Hindlimb muscle (tissue), 1 donor: ENCODE results near the gene ABHD14A. TPM values are rescaled to one million over a fixed set of nuclear protein-coding genes. Genes with fewer than 3 reads are reported as not detected.

Experiments used
- DNase-seq: peaks from one replicate; pipeline ENCODE4 v3.0.0-alpha.2; 2013
- polyA plus RNA-seq: library from polyadenylated mRNA; unstranded; fragments of 120-200 nt; gene quantifications from one replicate; pipeline ENCODE4 v1.2.1, GENCODE V29; 2013; ENCODE audit not compliant: insufficient read length

Gene ABHD14A
- polyA plus RNA-seq, 1 donor: 14.7 TPM

DNA sequence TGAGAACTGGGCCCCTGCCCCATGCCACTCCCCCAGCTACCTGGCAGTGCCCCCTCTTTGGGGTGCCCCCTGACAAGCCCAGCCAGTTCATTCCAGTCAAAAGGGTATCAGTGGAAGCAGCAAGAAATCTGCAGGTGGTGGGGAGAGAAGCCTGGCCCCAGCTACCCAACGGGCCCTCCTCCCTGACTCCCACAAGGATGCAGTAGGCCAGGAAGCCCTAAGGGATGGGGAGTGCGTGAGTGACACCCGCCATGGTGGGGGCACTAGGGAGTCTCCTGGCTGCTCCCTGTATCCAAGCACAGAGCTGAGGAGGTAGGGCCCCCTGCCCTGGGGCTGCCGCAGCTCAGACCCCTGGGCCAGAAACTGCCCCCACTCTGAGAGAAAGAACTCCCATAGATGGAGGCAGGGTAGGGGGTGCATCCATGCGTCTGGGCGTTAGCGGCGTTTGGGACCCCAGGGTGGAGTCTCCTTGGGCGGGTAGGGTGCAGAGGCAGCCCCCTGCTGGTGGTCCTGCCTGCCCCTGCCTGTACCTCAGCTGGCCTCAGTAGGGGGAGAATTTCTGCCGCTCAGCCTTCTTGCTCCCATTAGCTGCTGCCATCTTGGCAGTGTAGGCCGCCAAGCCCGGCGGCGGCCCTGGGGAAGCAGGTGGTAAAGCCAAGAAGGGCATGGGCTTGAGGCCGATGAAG is 17.2 kb upstream of the ABHD14A start:
- DNase-seq: no peak

GRCh38 chr3:51958603-51959521 is 16.0 kb upstream of the ABHD14A start:
- DNase-seq: no peak

DNA sequence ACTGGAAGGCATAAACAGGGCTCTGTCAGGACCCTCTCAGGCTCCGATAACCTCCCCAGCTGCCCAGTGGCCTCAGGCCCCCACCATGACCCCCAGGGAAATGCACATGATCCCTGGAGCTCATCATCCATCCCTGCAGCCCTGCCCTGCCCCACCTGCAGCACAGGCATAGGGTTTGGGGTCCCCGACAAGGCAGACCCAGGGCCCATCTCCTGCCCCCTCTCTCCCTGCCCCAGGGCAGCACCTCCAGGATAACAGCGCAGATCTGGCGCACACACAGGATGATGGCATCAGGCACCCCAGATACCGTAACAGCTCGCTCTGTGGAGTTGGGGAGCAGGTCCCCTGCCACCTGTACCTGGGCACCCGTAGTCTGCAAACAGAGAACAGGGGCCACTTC is 15.2 kb upstream of the ABHD14A start:
- DNase-seq: no peak

DNA sequence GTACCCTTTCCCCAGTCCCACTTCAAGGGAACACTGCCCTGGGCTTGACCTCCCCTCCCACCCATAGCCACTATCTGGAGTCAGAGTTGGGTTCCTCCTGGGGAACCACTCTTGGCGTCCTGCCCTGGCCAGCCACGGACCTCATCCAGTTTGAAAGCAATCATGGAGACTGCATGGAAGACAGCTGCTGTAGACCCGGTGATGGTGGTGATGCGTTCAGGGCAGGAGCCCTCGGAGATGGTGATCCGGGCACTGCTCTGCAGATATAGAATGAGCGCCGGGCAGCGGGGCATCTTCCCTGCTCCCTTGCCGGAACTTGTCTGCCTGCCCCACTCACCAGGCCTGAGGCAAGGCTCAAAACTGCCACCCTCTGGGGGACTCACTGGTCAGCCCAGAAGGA is 14.5 kb upstream of the ABHD14A start:
- DNase-seq: no peak

DNA sequence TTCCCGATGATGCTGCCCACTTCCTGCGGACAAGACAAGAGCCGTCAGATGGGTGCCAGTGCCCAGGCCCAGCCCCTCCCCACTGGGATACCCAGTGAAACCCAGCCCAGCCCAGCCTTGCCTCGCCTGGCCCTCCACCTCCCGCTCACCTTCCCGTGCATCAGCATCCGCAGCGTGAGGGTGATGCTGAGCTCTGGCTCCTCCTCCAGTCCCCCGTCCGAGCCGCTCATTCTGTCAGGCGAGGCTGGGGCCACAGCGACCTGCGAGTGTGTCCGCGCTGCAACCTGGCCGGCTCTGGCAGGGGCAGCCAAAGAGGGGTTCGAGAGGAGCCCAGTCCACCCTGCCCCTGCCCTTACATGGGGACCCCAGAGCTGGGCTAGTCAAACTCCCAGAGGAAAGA is 13.9 kb upstream of the ABHD14A start:
- DNase-seq: no peak

DNA sequence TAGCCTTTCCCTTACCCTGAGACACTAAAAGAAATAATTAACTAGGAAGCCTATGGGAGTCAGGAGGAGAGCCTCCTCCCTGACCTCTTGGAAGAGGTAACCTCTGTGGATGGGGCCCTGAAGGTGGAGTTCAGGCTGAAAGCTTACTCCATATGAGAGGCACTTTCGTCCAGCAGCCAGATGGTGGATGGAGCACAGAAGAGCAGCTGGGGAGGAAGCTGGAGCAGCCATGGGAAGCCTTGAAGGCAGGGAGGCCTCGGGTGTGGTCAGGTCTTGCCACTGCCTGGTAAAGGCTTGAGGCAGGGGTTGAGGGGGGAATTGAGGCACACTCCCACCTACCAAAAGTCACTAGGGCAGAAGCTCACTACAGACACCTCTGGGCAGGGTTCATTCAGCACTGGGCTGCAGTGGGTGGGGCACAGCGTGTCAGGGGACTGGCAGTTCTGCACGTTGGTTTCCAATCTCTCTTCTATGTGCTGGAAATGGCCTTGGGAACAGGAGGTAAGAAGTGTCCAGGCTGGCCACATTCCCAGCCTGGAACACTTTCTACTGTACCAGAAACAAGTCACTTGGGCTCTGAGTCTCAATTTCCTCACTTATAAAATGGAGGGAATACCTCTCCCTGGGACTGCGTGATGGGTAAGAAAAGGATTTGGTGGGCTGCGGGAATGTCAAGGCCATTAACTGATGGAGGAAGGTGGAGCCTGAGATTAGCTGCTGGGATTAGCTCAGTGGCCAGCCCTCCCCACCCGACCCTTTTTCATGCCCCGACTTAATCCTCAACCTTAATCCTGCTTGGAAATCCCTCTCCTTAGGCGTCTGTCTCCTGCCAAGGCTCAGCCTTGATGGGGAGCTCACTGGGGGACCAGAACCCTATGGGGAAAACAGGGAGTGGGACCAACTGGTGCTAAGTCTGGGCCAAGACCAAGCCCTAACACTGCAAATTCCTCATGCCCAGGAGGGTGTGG is 13.0 kb upstream of the ABHD14A start:
- no peak for DNase-seq

DNA sequence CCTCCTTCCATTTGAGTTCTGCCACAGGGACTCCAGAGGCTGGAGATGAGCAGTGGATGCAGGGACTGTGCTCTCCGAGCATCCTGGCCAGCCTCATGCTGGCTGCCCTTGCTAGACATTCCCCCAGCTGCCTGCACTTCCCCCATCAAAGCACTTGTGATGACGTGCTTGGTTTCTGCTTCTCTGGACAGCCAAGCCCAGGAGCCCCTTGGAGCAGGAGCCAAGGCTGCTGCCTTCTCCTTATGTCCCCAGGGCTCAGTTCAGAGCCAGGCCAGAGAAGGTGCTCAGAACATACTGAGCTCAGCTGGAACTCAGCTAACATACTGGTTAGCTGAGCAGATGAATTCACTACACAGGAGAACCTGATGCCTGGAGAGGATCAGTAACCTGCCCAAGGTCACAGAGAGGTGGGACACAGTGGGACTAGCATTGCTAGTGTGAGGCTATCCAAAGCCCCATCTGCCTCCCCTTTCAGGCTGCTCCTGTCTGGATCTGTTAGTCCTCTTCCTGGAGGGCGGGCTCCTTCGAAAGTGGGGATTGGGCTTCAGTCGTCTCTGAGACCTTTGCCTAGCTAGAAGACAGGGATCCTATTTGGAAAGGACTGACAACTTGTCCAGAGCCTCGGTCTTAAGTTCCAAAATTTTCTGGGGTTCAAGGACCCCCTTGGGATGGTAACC is 11.9 kb upstream of the ABHD14A start:
- DNase-seq: no peak

DNA sequence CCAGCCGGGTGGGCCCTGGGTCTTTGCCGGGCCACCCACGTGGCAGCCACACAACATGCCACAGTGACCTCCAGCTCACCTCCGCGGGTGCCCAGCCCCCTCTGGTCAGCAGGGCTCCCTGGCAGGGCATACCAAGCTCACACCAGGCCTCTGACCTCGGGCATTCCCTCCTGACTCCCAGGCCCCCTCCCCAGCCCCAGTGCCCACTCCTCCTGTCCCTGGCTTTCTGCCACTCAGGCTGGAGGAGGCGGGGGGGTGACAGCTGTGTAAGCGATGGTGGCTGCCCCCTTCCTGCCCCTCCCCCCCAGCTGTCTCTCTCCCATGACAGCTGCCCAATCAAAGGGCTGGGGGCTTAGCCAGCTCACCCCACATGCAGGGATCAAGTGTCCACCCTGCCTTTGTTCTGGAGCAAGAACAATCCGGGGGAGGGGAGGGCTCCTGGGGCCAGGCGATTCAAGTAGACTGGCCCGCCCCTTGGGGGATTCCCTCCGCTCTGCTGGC is 10.9 kb upstream of the ABHD14A start:
- DNase-seq: no peak

- DNase-seq: no peak
Observed at GRCh38 chr3:51964521-51964920, 10.3 kb upstream of the ABHD14A start.

DNA sequence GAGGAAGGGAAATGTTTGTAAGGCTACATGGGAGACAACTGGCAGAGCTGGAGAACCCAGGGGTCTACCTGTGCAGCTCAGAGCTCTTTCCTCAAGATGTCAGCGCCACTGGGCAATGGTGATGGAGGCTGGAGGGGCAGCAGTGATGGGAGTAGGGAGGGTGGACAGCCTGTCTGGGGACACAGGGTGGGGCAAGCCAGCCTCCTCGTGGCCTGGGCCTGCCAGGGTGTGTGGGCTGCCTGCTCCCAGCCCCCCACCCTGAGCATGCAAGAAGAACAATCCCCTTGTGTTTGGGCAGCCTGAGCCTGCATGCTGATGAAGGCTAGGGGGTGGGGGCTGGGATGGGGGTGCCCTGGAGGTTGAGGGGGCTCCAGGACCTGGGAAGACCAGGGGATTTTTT is 8.8 kb upstream of the ABHD14A start:
- no peak for DNase-seq

- no peak for DNase-seq
Observed at GRCh38 chr3:51966486-51966885, 8.4 kb upstream of the ABHD14A start.

DNA sequence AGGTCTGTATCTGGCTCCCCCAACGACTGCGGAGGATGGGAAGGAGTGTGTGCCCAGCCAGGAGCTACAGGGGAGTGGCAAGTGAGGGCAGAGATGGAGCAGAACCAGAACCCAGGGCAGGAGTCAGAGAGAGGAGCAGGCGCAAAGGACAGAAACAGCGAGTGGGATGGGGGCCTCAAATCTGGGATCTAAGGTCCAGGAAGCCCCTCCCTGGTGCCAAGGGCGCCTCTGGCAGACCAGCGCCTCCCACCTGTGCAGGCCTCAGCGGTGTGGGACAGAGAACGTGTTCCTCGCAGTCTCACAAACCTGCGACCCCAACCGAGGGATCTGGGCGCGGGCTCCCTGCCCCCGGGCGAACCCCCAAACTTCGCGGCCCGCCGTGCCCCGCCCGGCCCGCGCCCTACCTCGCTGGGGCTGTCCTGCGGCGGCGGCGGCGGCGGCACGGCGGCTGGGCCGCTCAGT is 7.9 kb upstream of the ABHD14A start:
- DNase-seq: no peak

DNA sequence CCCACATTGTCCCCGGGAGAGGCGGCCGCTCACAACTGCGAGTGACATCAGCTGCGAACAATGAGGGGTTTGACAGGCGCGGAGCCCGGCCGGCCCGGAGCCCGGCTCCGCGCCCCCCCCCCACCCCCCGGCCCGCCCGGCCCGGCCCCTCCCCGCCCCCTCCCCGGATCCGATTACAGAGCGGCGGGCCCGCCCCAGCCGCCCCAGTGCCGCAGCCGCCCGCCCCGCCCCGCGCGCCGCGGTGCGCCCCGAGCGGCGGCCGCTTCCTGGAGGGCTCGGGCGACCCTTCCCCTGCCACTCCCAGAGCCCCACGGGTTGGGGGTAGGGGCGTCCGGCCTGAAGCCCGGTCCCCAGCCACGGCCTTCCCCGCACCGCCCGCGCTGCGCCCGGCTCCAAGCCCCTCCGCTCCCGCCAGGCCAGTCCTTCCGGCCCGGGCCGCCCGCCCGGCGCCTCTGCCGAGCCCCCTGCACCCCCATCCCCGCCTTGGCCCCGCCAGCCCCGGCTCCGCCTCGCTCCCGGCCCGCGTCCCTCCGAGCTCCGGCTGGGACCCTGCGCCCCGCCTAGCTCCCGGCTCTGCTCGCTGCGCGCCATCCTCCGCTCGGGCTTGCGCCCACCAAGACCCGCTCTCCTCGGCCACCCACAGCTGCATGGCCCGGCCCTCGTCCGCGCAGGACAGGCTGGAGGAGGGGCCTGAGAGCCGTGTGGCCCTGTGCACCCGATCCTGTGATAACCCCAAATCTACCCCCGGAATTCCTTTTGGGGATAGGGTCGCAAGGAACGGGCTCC is 7.3 kb upstream of the ABHD14A start, which contains the start of gene PCBP4:
Gene PCBP4, minus strand, starts transcription at position 71 of the 786 bp plus-strand sequence. CDS start 6,214 bp downstream, outside the sequence.
- DNase-seq: peak; percentile 68

- no peak for DNase-seq
Observed at GRCh38 chr3:51968170-51968775, 6.6 kb upstream of the ABHD14A start.

DNA sequence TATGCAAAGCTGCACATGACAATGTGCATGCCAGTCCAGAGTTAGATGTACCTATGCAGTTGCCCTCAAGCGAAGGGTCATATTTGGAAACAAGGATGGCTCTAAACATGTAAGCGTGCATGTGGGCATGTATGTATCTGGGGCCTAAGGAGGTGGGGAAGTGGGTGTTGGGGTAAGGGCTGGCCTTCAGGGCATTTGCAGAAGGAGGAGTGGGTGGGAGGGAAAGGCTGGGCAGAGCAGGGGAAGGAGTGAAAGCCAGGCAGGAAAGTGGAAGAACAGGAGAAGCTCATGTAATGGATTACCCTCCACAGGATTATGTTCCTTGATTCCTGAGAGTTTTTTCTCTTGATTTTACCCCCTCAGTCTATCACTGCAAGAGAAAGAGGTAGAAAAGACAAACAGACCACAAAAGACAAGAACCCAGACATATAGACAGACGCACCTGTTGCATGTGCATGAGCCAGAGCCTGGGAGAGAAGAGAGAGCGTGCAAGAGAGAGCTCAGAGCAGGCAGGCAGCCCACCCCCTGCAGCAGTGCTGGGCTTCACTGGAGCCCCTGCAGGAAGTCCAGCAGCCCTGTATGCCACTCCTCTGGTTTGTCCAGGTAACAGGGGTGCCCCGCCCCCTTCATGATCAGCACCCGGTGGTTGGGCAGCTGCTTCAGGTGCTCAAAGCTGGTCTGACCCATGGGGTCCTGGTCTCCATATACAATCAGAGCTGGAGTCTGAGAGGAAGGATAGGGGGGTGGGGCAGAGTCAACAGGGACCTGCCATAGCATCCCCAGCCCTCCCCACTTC is 5.8 kb upstream of the ABHD14A start:
- no peak for DNase-seq

- DNase-seq: no peak
Observed at GRCh38 chr3:51969841-51970240, 5.0 kb upstream of the ABHD14A start.

DNA sequence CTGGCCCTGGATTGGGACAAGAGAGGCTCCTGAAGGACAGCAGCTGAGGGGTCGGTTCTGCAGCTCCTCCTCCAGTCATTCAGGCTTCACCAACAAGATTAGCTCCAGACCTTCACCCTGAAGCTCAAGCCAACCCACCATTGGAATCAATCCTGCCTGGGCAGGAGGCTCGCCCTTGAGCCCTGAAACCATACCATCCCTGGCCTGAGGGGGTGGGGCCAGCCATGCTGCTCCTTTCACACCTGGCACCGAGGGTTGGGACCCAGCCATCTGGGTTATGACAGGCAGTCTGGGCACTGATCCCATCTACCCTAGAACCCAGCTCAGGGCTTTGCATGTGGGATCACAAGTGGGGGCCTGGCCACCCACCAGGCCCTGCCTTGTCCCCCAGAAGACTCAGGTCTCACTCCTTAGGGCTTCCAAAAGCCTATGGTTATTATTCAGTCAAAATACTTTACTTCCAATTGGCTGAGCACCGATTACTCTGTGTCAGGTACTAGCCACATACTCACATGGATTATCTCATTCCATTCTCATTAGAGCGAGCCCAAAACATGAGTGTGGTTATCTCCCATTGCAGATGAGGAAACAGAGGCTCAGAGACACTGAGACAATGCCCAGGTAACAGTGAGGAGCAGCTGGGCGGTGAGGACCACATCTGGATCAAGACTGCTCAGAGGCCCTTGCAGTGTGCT is 4.1 kb upstream of the ABHD14A start:
- DNase-seq: no peak

DNA sequence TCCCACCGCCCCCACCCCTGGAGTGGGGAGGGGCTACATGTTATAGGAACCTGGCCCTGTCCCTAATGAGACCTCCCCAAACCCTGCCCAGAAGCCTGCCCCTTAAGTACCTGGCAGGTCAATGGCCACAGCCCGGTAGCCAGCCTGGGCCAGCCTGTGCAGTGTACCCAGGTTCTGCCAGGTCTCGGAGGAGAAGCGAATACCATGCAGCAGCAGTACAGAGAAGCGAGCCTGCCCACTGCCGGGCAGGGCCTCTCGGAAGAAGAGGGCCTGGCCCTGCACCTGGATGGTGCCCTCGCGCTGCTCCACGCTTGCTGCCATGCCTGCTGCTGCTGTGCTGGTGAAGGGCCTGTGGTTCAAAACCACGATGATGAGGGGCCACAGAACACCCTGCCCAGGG is 3.5 kb upstream of the ABHD14A start:
- DNase-seq: no peak
